Parathyroid adenoma (tissue), 2 donors: ENCODE data around the gene MAPT.

Experiments used
- H2AFZ ChIP-seq: fragments of 300-600 bp; sonication (generic); one replicate; pipeline ENCODE4 v1.7.0; 2017; ENCODE audit warnings: antibody characterized with exemption, mild to moderate bottlenecking
- H3K27ac ChIP-seq: fragments of 300-600 bp; sonication (generic); one replicate; pipeline ENCODE4 v1.7.0; 2017
- H3K27me3 ChIP-seq: fragments of 300-600 bp; sonication (generic); one replicate; pipeline ENCODE4 v1.7.0; 2017; ENCODE audit warnings: low read length; ENCODE audit not compliant: control insufficient read depth, insufficient read depth
- H3K36me3 ChIP-seq: fragments of 300-600 bp; sonication (generic); one replicate; pipeline ENCODE4 v1.7.0; 2017; ENCODE audit warnings: low read length; ENCODE audit not compliant: control insufficient read depth, insufficient read depth
- H3K4me1 ChIP-seq: fragments of 300-600 bp; sonication (generic); one replicate; pipeline ENCODE4 v1.7.0; 2017; ENCODE audit warnings: control low read depth
- H3K4me2 ChIP-seq: fragments of 300-600 bp; sonication (generic); one replicate; pipeline ENCODE4 v1.7.0; 2017; ENCODE audit warnings: low read length
- H3K4me3 ChIP-seq: fragments of 300-600 bp; sonication (generic); one replicate; pipeline ENCODE4 v1.7.0; 2017; ENCODE audit warnings: low read depth, low read length
- H3K79me2 ChIP-seq: fragments of 300-600 bp; sonication (generic); one replicate; pipeline ENCODE4 v1.7.0; 2017; ENCODE audit warnings: control low read depth
- H3K9ac ChIP-seq: fragments of 300-600 bp; sonication (generic); one replicate; pipeline ENCODE4 v1.7.0; 2017; ENCODE audit warnings: mild to moderate bottlenecking
- H3K9me3 ChIP-seq: fragments of 300-600 bp; sonication (generic); one replicate; pipeline ENCODE4 v1.7.0; 2017; ENCODE audit warnings: low read length; ENCODE audit not compliant: control insufficient read depth
- TF ChIP-seq, protein P1 (sequence below): fragments of 300-600 bp; sonication (generic); IDR thresholded peaks from one replicate; pipeline ENCODE4 v1.7.0; 2017; ENCODE audit warnings: antibody characterized with exemption, mild to moderate bottlenecking
- donor health status: primary hyperparathyroidism.

MAPT gene

DNA sequence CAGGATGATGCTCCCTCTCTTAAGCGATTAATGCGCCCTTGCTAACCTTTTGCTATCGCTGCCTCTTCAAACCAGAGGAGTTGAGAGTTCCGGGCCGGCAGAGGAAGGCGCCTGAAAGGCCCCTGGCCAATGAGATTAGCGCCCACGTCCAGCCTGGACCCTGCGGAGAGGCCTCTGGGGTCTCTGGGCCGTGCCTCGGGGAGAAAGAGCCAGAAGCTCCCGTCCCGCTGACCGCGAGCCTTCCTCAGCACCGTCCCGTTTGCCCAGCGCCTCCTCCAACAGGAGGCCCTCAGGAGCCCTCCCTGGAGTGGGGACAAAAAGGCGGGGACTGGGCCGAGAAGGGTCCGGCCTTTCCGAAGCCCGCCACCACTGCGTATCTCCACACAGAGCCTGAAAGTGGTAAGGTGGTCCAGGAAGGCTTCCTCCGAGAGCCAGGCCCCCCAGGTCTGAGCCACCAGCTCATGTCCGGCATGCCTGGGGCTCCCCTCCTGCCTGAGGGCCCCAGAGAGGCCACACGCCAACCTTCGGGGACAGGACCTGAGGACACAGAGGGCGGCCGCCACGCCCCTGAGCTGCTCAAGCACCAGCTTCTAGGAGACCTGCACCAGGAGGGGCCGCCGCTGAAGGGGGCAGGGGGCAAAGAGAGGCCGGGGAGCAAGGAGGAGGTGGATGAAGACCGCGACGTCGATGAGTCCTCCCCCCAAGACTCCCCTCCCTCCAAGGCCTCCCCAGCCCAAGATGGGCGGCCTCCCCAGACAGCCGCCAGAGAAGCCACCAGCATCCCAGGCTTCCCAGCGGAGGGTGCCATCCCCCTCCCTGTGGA, 88.6 kb downstream of the MAPT start:
- TF ChIP-seq, protein P1, sequence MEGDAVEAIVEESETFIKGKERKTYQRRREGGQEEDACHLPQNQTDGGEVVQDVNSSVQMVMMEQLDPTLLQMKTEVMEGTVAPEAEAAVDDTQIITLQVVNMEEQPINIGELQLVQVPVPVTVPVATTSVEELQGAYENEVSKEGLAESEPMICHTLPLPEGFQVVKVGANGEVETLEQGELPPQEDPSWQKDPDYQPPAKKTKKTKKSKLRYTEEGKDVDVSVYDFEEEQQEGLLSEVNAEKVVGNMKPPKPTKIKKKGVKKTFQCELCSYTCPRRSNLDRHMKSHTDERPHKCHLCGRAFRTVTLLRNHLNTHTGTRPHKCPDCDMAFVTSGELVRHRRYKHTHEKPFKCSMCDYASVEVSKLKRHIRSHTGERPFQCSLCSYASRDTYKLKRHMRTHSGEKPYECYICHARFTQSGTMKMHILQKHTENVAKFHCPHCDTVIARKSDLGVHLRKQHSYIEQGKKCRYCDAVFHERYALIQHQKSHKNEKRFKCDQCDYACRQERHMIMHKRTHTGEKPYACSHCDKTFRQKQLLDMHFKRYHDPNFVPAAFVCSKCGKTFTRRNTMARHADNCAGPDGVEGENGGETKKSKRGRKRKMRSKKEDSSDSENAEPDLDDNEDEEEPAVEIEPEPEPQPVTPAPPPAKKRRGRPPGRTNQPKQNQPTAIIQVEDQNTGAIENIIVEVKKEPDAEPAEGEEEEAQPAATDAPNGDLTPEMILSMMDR = no peak

DNA sequence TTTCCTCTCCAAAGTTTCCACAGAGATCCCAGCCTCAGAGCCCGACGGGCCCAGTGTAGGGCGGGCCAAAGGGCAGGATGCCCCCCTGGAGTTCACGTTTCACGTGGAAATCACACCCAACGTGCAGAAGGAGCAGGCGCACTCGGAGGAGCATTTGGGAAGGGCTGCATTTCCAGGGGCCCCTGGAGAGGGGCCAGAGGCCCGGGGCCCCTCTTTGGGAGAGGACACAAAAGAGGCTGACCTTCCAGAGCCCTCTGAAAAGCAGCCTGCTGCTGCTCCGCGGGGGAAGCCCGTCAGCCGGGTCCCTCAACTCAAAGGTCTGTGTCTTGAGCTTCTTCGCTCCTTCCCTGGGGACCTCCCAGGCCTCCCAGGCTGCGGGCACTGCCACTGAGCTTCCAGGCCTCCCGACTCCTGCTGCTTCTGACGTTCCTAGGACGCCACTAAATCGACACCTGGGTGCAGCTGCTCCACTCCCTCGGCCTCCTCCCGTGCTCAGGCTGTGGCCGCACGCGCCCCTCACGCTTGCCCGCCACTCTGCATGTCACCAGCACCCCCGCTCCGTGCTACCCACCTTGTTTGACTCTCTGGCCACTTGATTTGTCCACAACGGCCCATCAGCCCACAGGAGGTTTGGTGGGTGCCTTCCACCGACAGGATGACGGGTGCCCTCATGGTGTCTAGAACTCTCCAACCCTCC, 89.4 kb downstream of the MAPT start:
- H2AFZ ChIP-seq = no peak overlapping the region
- H3K27ac ChIP-seq = no peak overlapping the region
- no peak overlapping the region for H3K4me2 ChIP-seq
- no peak overlapping the region for H3K4me3 ChIP-seq
- H3K9ac ChIP-seq = no peak overlapping the region
- H3K36me3 ChIP-seq = no peaks in the 10 kb centered on the region
- TF ChIP-seq, protein P1 = no peak
- H3K9me3 ChIP-seq = no peaks in the 10 kb centered on the region
- peaks cover 6% of the 10 kb centered on the region for H3K4me1 ChIP-seq
- H3K79me2 ChIP-seq = no peaks in the 10 kb centered on the region
- no peaks in the 10 kb centered on the region for H3K27me3 ChIP-seq

More for the DNA sequence above, 88.6 kb downstream of the MAPT start:
- H2AFZ ChIP-seq = no peak overlapping the region
- no peaks in the 10 kb centered on the region for H3K9me3 ChIP-seq
- H3K9ac ChIP-seq = no peak overlapping the region
- no peaks in the 10 kb centered on the region for H3K27me3 ChIP-seq
- no peaks in the 10 kb centered on the region for H3K79me2 ChIP-seq
- peaks cover 6% of the 10 kb centered on the region for H3K4me1 ChIP-seq
- no peak overlapping the region for H3K4me3 ChIP-seq
- H3K36me3 ChIP-seq = no peaks in the 10 kb centered on the region
- no peak overlapping the region for H3K27ac ChIP-seq
- no peak overlapping the region for H3K4me2 ChIP-seq

DNA sequence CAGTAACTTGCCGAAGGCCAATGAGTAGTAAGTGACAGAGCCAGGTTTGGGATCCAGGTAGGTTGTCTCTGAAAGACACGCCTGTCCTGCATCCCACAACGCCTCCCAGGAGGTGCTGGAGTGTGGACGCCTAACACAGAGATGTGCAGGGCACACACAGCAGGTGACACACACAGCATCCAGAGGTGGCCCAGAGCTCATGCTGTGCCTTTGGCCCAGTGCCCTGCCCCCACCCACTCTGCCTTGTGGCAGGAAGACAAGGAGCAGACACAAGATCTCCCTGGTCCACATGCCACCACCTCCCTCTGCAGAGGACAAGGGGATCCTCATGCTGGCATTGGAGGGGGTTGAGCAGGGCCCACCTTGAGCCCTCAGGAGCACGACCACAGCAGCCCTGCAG, 90.0 kb downstream of the MAPT start:
- no peak overlapping the region for H2AFZ ChIP-seq
- no peak overlapping the region for H3K9ac ChIP-seq
- H3K4me3 ChIP-seq = no peak overlapping the region
- H3K4me1 ChIP-seq = peaks cover 6% of the 10 kb centered on the region
- H3K79me2 ChIP-seq = no peaks in the 10 kb centered on the region
- no peaks in the 10 kb centered on the region for H3K9me3 ChIP-seq
- no peaks in the 10 kb centered on the region for H3K36me3 ChIP-seq
- TF ChIP-seq, protein P1 = no peak
- no peaks in the 10 kb centered on the region for H3K27me3 ChIP-seq
- no peak overlapping the region for H3K27ac ChIP-seq
- H3K4me2 ChIP-seq = no peak overlapping the region

DNA sequence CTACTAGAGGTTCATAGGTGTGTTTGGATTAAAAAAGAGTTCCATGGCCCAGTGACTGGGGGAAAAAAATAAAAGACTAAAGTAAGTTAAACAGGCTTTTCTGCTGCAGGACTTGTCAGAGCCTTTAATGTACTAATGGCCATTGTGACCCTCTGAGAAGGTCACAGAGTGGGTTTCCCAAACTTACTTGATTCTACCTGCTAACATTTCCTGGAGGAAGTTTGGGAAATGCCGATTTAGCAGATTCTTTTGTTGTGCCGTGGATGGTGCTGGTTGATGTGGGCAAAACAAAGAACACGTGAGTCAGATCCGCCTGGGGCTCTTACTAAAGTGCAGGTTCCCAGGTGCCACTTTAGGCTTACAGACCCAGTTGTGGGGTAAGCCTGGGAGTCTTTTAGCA, 91.1 kb downstream of the MAPT start:
- H3K9ac ChIP-seq = no peak overlapping the region
- H3K27me3 ChIP-seq = no peaks in the 10 kb centered on the region
- TF ChIP-seq, protein P1 = no peak
- no peak overlapping the region for H3K4me2 ChIP-seq
- H3K27ac ChIP-seq = no peak overlapping the region
- peaks cover 6% of the 10 kb centered on the region for H3K4me1 ChIP-seq
- H3K36me3 ChIP-seq = no peaks in the 10 kb centered on the region
- no peaks in the 10 kb centered on the region for H3K9me3 ChIP-seq
- H3K4me3 ChIP-seq = no peak overlapping the region
- H2AFZ ChIP-seq = no peak overlapping the region
- no peaks in the 10 kb centered on the region for H3K79me2 ChIP-seq
